ENCODE measurements around the gene YWHAB. TPM values are rescaled to one million over a fixed set of nuclear protein-coding genes. Genes with fewer than 3 reads are reported as not detected.

YWHAB gene
- total RNA-seq, 1 experiment from 2014 or later, result 118 TPM

DNA sequence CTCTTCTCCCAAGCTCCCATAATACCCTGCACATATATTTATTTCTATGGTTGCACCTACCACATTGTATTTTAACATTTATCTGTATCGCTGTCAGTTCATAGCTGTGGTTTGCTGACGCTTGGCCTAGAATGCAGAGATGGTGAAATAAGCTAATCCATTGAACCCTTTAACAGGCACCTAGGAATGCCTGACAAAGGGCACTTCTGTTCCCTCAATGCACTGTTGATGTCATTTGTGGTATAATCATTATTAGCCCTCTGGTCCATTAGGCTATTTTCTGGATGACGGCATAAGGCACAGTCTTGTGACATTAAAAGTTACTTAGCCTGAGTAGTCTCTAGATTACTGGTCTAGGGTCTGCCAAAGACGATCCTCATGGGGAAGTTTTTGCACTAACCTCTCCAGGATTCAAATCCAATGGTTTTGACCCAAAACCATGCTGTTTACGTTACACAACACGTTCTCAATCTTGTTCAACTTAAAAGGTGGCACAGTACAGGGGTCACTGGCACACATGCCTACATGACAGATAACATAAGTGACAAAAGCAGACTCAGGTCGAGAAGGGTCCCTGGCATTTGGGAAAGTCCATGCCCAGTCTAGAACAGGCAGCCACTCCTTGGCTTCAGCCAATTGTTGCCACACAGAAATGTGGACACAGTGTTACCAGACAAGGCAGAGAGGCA is 2.1 kb upstream of the YWHAB start:
- H3K79me2 ChIP-seq (ENCODE audit: low read length), result peaks cover 35% of the 10 kb centered on the region
- H4K20me1 ChIP-seq (ENCODE audit: low read length), result peaks cover 24% of the 10 kb centered on the region
- ChIA-PET CTCF (no interaction called here), POLR2A (ENCODE audit: unreplicated experiment) (no interaction called here)
- H3F3A ChIP-seq (ENCODE audit: low read length, unreplicated experiment), result no peaks in the 10 kb centered on the region
- no peak overlapping the region for H3K27ac ChIP-seq (ENCODE audit: low read length)
- no peak overlapping the region for H2AFZ ChIP-seq (ENCODE audit: low read length)
- BruUV-seq (replicated peaks), result no TSS peak
- intact Hi-C loops (cut with micrococcal nuclease), result no loop called here
- DNase-seq (no peak), ATAC-seq (no peak)
- peaks cover 21% of the 10 kb centered on the region for H3K4me1 ChIP-seq (ENCODE audit: insufficient read depth, low read length)
- 0 out of 2 replicates have a peak, but pooled peaks cover 3% of the 10 kb centered on the region for H3K9me3 ChIP-seq (ENCODE audit: low read length)
- TF ChIP-seq, protein P1, sequence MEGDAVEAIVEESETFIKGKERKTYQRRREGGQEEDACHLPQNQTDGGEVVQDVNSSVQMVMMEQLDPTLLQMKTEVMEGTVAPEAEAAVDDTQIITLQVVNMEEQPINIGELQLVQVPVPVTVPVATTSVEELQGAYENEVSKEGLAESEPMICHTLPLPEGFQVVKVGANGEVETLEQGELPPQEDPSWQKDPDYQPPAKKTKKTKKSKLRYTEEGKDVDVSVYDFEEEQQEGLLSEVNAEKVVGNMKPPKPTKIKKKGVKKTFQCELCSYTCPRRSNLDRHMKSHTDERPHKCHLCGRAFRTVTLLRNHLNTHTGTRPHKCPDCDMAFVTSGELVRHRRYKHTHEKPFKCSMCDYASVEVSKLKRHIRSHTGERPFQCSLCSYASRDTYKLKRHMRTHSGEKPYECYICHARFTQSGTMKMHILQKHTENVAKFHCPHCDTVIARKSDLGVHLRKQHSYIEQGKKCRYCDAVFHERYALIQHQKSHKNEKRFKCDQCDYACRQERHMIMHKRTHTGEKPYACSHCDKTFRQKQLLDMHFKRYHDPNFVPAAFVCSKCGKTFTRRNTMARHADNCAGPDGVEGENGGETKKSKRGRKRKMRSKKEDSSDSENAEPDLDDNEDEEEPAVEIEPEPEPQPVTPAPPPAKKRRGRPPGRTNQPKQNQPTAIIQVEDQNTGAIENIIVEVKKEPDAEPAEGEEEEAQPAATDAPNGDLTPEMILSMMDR (conservative IDR thresholded peaks at IDR 0.05; ENCODE audit: low read depth, low read length), result no peak
- TF ChIP-seq EZH2 (IDR thresholded peaks at IDR 0.05; ENCODE audit: low read length, unreplicated experiment) (no peak), EZH2phosphoT487 (IDR thresholded peaks at IDR 0.05; ENCODE audit: borderline replicate concordance, low read length) (no peak)
- H3K4me2 ChIP-seq (ENCODE audit: low read length), result no peak overlapping the region
- no peak overlapping the region for H3K9ac ChIP-seq (ENCODE audit: low read length)
- peaks cover 5% of the 10 kb centered on the region; the same call in 1 of the 2 replicates for H3K36me3 ChIP-seq (ENCODE audit: low read depth, low read length)
- no peaks in the 10 kb centered on the region for H3K27me3 ChIP-seq (ENCODE audit: low read length)
- no peak overlapping the region for H3K4me3 ChIP-seq (ENCODE audit: low read length)
- H3K9me2 ChIP-seq (replicated peaks; ENCODE audit: low read length), result no peaks in the 10 kb centered on the region

DNA sequence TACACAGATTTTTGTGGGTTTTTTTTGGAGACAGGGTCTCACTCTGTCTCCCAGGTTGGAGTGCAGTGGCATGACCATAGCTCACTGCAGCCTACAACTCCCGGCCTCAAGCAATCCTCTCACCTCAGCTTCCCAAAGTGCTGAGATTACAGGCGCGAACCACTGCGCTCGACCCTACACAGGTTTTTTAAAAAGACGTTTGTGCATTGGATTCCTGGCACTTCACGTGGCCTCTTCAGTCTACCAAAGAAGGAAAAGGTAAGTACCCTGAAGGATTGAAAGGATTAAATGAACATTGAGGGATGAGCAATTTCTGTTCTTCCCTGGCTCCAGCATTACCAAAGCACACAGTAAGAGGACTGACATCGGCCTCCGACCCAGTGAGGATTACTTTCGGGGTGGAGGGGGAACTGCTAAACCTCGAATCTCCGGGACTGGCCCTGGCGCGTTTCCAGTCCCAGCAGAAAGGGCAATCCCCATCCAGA is 556 bp upstream of the YWHAB start:
- Histone ChIP-seq H3K9ac (ENCODE audit: low read length) (peak overlapping the region; percentile 32), H3F3A (ENCODE audit: low read length, unreplicated experiment) (no peaks in the 10 kb centered on the region), H3K9me3 (ENCODE audit: low read length) (no peaks in the 10 kb centered on the region), H3K9me2 (replicated peaks; ENCODE audit: low read length) (no peaks in the 10 kb centered on the region), H3K4me2 (ENCODE audit: low read length) (peak overlapping the region; percentile 90), H3K27me3 (ENCODE audit: low read length) (no peaks in the 10 kb centered on the region), H3K36me3 (ENCODE audit: low read depth, low read length) (peaks cover 12% of the 10 kb centered on the region), H3K27ac (ENCODE audit: low read length) (no peak overlapping the region), H2AFZ (ENCODE audit: low read length) (peak overlapping the region; percentile 75), H4K20me1 (ENCODE audit: low read length) (peaks cover 40% of the 10 kb centered on the region), H3K4me3 (ENCODE audit: low read length) (peak overlapping the region; percentile 96), H3K79me2 (ENCODE audit: low read length) (peaks cover 51% of the 10 kb centered on the region), H3K4me1 (ENCODE audit: insufficient read depth, low read length) (peaks cover 33% of the 10 kb centered on the region)
- intact Hi-C loops (cut with micrococcal nuclease), result loop anchor here (1.0 kb wide), 1 partner anchor 25 kb away; the partner anchor contains the start of gene PABPC1L
- TSS peak; percentile 56 for BruUV-seq (replicated peaks)
- ATAC-seq (no peak), DNase-seq (no peak)
- CTCF ChIA-PET, result interaction anchor here (0.6 to 1.3 kb wide), 3 partner anchors 160 to 409 kb away, joined by 3 to 7 read pairs (median 3); no protein-coding TSS in a partner anchor
- TF ChIP-seq EZH2phosphoT487 (IDR thresholded peaks at IDR 0.05; ENCODE audit: borderline replicate concordance, low read length) (no peak), EZH2 (IDR thresholded peaks at IDR 0.05; ENCODE audit: low read length, unreplicated experiment) (no peak)
- TF ChIP-seq, protein P1 (conservative IDR thresholded peaks at IDR 0.05; ENCODE audit: low read depth, low read length), result no peak
- POLR2A ChIA-PET (ENCODE audit: unreplicated experiment), result interaction anchor here (0.6 to 1.0 kb wide), 7 partner anchors 10 to 1768 kb away, joined by 3 to 7 read pairs (median 4); partner anchors contain the start of gene PABPC1L

DNA sequence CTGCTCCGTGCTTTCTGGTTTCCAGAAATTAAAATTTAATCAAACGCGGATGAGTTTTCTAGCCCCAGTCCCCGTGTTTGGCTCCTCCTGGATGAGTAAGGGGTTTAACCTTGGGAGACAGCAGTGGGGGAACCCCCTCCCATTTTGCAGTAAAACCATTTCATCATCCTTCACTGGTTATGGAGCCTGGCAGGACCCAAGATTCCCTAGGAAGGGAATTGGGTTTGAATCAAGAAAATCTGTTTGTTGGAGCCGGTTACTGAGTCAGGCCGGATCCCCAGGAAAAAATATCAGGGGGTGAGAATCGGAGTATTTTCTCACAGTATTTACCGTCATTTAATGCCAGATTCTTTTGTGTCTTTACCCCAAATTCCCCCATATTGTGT is 754 bp downstream of the YWHAB start:
- Histone ChIP-seq H2AFZ (ENCODE audit: low read length) (no peak overlapping the region), H4K20me1 (ENCODE audit: low read length) (peaks cover 51% of the 10 kb centered on the region)
- TF ChIP-seq, protein P1 (conservative IDR thresholded peaks at IDR 0.05; ENCODE audit: low read depth, low read length), result no peak
- TF ChIP-seq EZH2phosphoT487 (IDR thresholded peaks at IDR 0.05; ENCODE audit: borderline replicate concordance, low read length) (no peak), EZH2 (IDR thresholded peaks at IDR 0.05; ENCODE audit: low read length, unreplicated experiment) (no peak)

More for the DNA sequence above, 754 bp downstream of the YWHAB start:
- Histone ChIP-seq H3F3A (ENCODE audit: low read length, unreplicated experiment) (no peaks in the 10 kb centered on the region), H3K4me1 (ENCODE audit: insufficient read depth, low read length) (peaks cover 33% of the 10 kb centered on the region), H3K4me3 (ENCODE audit: low read length) (peak overlapping the region; percentile 96), H3K9me2 (replicated peaks; ENCODE audit: low read length) (no peaks in the 10 kb centered on the region), H3K4me2 (ENCODE audit: low read length) (peak overlapping the region; percentile 90), H3K27ac (ENCODE audit: low read length) (peak overlapping the region; percentile 77), H3K79me2 (ENCODE audit: low read length) (peaks cover 64% of the 10 kb centered on the region), H3K9me3 (ENCODE audit: low read length) (no peaks in the 10 kb centered on the region), H3K27me3 (ENCODE audit: low read length) (no peaks in the 10 kb centered on the region), H3K9ac (ENCODE audit: low read length) (peak overlapping the region; percentile 97), H3K36me3 (ENCODE audit: low read depth, low read length) (peaks cover 12% of the 10 kb centered on the region)
- DNase-seq (no peak), ATAC-seq (no peak)
- no TSS peak for BruUV-seq (replicated peaks)
- ChIA-PET CTCF (no interaction called here), POLR2A (ENCODE audit: unreplicated experiment) (no interaction called here)
- intact Hi-C loops (cut with micrococcal nuclease), result no loop called here
